C1 segment of cervical spinal cord (tissue), 14 donors: ENCODE data around the gene PIANP.
A peak's percentile ranks its signal among the peaks of the same experiment; 100 is the strongest.

Experiments
- DNase-seq, 14 donors: peaks; one replicate each; lab custom pipeline; 2025; lab: John Stamatoyannopoulos, UW

Gene PIANP

DNA sequence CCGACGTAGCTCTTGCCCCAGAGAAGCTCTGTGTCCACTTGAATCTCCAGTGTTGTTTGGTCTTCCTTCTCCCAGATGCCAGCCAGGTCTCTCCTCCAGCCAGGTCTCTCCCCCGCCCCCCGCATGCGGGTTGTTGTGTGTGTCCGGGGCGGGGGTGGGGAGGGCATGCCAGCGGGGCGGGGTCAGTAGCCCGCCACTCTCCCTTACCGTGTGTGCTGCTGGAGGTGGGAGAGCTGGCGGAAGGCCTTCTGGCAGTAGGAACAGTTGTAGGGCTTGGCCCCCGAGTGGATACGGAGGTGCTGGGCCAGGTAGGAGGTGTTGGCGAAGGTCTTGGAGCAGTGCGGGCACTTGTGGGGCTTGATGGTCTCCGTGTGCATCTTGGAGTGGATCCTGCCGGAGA lies 28.5 kb downstream of the PIANP start:
- DNase-seq = no peak

DNA sequence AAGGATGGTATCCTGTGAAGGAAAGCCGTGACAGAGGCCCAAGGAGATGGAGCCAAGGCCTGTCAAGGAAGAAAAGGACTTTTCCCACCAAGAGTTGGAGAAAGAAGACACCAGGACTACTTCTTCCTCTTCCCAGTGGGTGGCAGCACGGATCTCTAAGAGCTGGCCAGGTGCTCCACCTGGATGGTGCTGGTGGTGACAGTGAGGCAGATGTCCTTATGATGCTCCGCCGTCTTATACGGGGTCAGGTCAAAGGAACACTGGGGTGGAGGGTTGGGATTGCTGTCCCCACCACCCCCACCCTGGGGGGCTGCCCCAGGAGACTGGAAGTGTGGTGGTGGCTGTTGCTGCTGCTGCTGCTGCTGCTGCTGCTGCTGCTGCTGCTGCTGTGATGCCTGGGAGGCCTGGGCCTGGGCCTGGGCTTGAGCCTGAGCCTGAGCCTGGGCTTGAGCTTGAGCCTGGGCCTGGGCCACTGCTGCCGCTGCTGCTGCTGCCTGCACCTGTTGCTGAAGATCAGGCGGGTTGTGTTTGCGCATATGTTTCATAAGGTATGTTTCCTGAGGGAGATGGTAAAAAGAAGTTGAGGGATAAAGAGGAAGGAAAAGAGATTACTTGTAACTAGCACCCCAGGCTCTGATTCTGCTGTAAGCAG lies 32.9 kb downstream of the PIANP start:
- no peak for DNase-seq

DNA sequence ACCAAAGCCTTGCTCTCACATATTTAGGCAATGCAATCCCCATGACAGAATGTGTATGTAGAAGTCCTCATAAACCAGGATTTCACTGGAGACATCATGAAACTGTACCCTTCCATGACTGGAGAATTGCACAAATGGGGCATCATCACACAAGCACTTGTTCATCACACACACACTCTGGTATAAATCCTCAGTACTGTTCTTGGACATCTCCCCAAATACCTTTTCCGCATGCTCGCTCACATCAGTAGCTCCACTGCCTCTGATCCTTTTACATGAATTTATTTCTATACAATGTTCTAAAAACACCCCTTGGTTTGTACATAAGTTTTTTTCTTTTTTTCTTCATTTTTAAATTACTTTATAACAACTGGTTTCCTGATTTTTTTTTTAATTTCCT lies 34.4 kb downstream of the PIANP start:
- DNase-seq = no peak

DNA sequence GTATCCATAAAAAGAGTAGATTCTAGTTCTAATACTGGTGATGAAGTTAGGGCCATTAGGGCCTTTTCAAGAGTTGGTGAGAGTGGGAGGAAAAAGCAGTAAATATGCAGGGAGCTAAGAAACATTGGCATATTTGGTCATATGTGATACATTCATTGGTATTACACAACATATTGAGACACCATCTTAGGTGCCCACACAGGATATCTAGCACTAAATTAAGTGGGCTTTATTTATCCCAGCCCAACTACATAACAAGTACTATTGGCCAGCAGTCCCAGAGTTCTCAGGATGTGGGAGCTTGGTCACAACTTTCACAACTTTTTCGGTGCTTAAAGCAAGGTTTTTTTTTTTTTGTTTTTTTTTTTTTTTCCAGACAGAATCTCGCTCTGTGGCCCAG lies 35.7 kb downstream of the PIANP start:
- no peak for DNase-seq

DNA sequence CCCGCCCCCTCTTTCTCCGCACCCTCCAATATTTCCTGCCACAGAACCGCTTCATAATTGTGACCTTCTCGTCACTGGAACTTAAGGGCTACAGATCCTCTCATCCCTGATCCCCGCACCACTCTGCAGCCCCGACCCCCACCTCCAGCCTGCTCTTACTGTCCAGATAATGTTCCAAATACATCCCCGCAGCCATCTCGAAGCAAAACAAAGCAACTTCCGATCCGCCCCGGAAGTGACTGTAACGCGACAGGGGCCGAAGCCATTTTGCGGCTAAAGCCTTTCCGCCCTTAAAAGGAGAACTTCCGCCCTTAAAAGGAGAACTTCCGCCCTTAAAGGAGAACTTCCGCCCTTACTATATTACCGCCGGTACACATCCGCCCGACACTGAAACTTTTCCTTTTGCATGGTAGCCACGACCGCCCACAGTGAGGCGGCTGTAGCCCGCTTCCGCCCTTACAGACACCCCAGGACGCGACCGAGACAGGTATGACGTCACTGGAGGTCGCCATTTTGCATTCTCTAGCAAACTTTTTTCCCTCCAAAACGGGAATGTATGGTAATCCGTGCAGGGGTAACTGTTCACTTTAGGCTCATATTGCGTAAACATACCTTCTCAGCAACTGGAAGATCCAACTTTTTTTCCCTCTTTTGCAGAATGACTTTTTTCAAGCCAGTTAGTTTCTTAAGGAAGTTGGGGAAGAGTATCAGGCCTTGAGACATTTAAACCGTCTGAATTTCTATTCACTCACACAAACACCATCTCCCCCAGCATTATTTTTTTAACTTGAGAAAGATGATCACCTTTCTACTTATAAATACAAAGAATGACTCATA lies 37.5 kb downstream of the PIANP start, which contains the start of gene ING4:
Gene ING4, minus strand, starts transcription at position 214 of the 837 bp plus-strand sequence. Its CDS starts 18 bp downstream, at position 196.
- peak; percentile 49 to 99 (median 90) for DNase-seq

DNA sequence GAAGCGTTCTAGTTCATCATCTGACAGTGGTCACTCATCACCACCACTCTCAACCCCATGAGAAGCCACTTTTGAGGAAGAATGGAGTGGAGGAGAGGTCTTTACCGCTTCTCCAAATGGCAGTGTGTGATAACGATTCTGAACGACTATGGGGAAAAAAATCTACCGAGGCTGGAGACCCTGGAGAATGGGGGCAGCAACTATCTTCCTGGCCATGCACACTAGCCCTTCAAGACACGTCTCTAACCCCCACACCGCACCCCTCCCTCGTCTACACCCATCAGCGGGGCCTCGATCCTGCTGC lies 38.1 kb downstream of the PIANP start:
- DNase-seq = no peak

DNA sequence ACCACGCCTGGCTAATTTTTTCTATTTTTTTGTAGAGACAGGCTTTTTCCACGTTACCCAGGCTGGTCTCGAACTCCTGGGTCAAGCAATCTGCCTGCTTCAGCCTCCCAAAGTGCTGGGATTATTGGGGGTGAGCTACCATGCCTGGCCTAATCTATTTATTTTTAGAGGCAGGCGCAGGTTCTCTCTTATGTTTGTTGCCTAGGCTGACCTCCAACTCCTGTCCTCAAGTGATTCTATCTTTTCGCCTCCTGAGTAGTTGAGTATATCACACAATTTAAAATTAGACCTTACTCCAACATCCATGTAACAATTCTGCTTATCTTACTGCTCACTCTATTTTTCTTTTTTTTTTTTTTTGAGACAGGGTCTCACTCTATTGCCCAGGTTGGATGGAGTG lies 46.6 kb downstream of the PIANP start:
- no peak for DNase-seq

DNA sequence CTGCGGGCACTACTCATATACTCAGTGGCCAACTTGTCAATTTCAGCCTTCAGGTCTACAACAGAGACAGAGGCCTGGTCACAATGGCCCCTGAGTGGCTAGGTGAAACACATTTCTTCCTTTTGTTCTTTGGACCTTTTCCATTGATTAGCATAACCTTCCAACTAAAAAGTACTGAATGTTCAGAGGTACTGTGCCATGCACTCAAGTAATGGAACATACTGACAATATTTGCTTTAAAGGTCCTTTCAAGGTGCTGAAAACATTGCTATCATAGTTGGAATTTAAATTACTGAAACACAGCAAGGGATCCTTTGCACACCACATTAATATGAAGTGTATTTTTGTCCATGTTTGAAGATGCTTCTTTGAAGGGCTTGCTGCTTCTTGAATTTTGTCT lies 47.3 kb downstream of the PIANP start:
- no peak for DNase-seq

DNA sequence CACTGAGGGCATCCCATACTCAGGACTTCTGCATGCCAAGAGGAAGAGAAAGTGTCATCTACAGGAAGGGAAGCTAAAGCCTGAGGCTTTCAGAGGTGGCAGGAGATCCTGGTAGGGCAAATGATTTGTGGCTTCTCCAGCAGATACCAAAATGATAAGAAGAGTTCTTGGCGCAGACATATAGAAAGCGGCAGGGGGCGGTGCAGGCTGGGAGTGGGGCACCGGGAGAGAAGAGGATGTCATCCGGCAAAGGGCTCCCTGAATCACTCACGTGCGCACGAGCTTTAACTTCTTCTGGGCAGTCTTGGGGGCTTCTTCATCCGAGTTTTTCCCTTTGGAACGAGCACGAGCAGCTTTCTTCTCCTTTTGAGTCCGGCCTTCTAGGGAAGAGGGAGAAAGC lies 48.2 kb downstream of the PIANP start:
- no peak for DNase-seq

DNA sequence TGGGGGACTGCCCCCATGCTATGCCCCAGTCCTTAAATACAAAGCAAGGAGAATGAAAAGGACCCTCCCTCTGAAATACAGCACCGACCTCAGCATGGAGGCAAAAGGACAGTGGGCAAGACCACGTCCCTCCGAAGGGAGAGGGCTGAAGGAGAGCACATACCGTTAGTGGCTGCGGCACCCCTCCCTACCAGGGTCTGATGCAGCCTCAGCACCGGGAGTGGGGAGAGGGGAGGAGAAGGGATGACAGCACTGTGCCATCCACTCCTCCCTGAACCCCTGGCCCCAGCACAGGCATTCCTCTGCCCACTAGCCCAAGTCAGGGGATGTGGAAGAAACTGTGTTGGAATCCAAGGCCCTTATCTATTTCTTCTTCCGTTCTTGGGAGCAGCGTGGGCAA lies 49.8 kb downstream of the PIANP start:
- DNase-seq = no peak

DNA sequence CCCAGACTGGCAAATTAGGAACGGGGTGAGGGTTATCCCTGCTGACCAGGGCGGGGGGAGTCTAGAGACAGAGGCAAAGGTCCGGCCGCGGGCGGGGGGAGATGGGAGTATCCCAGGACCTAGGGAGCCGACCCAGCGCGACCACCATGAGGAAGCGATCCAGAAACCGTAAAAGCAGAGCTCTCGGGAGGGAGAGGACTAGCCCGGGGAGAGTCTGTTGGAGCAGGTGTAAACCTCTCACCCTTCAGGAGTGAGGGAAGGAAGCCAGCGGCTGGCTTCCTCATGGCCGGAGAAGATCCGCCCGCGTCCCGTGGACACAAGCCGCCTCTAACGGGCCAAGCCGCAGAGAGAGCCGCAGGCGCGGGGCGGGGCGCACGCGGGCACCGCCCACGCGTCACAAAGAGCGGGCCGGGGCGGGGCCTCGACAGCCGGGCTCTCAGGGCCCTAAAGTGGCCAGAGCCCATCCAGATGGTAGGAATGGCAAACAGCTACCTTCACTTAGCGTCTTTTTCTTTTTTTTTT lies 53.5 kb downstream of the PIANP start, which contains the start of gene ACRBP:
Gene ACRBP, minus strand, starts transcription at position 350 of the 522 bp plus-strand sequence. Its CDS starts 66 bp downstream, at position 284.
- DNase-seq = peak in 10 of 14 donors; percentile 40 to 83 (median 56)

DNA sequence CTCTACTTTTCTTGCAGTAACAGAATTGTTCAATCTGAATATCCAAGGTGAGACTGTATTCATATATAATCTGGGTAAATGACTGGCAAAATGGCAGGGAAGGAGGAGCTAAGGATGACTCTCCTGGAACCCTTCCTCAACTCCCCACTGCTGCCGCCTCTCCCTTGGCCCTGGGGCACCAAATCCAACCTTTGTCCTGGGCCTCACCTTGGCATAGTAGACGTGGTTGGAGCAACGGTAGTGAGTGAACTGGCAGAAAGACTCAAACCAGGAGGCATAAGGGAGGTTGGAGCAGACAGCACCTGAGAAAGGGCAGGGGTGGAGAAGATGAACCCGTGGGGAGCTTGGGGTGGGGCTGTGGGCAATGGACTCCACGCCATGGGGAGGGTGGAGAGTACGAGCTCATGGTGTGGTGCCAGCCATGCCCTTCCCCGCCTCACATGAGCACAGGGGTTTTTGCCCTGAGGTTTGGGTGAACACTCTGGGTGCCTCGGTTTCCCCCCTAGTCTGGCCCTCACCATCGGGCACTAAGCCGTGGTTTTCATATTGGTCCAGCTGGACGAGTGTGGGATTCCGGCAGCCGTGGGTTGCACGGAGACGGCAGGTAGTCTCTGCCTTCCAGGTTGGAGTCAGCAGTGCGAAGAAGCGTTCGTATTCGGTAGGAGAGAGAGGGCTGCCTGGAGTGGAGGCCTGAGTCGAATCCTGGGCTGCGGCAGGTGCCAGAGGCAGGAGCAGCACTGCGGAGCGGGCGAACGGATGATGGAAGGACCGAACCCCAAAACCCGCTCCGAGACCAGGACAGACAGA lies 54.1 kb downstream of the PIANP start:
- peak in 1 of 14 donors; percentile 72 for DNase-seq

DNA sequence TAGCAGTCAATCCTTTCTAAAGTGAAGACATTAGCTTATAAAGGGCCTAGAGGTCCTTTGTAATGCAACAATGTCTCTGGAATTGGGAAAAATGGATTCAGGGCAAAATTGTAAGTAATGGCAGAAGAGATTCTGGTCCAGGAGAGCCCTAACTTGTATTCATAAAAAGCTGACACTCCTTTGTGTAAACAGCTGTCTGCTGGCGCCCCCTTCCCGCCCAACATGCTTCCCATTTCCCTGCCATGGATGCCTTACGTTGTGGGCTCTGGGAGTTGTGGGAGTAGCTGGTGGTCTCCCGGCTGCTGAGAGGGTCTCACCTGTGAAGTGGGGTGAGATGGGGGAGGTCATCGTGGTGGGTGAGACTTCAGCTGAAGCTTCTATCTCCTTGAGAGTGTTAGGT lies 55.7 kb downstream of the PIANP start:
- DNase-seq = peak in 4 of 14 donors; percentile 15 to 34 (median 29)

DNA sequence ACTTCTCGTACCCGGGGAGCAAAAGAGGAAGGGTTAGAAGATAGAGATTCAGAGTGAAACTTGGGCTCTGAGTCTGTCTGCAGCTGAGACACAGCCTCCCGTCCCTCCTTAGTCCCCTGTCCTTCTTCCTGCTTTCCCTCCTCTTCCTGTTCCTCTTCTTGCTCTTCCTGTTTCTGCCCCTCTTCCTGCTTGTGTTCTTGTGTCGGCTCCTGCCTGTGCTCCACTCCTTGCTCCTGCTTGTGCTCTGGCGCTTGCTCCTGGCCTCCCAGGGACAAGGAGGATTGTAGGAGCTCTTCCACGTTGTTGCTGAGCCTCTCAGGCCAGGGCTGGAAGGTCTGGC lies 56.4 kb downstream of the PIANP start:
- DNase-seq = peak in 2 of 14 donors; percentile 23 to 32
